A673 (cell line): ENCODE results near the gene UBE2E2.

Experiments used
- CTCF ChIP-seq: fragments of 300-800, 200-600 bp; sonication (generic); conservative IDR thresholded peaks from 2 replicates; pipeline ENCODE4 v1.5.1; 2017; ENCODE audit warnings: low read depth, mild to moderate bottlenecking, antibody characterized with exemption, low read length, moderate library complexity, mixed read lengths
- EZH2 ChIP-seq: fragments of 200-600 bp; sonication (generic); IDR thresholded peaks from 2 replicates; pipeline ENCODE4 v1.6.1; 2017; ENCODE audit warnings: borderline replicate concordance, low read depth, mild to moderate bottlenecking, mixed read lengths, antibody characterized with exemption, low read length; ENCODE audit not compliant: poor library complexity, severe bottlenecking

GRCh38 chr3:23591374-23591773 is 388.2 kb downstream of the UBE2E2 start:
- TF ChIP-seq CTCF (no peak), EZH2 (no peak)
